HG02610 (cell line): ENCODE measurements around the gene RFX1.
A peak's percentile ranks its signal among the peaks of the same experiment; 100 is the strongest.

Experiments used
- ATAC-seq: cut with Tn5 transposase; IDR thresholded peaks from one replicate; pipeline ENCODE4 v1.9.1; 2021; ENCODE audit warnings: mild to moderate bottlenecking, moderate library complexity; ENCODE audit not compliant: unreplicated experiment

Gene RFX1

GRCh38 chr19:13996928-13997630 lies 9.0 kb downstream of the RFX1 start:
- no peak for ATAC-seq

GRCh38 chr19:13995878-13996765 lies 10.0 kb downstream of the RFX1 start:
- ATAC-seq, result no peak

GRCh38 chr19:13995017-13995728 lies 10.9 kb downstream of the RFX1 start:
- ATAC-seq, result no peak

- no peak for ATAC-seq
Measured at GRCh38 chr19:13993590-13994300, 12.4 kb downstream of the RFX1 start.

- ATAC-seq, result no peak
Measured at GRCh38 chr19:13992025-13992424, 14.1 kb downstream of the RFX1 start.

GRCh38 chr19:13990085-13990484 lies 16.0 kb downstream of the RFX1 start:
- ATAC-seq, result no peak

- ATAC-seq, result no peak
Measured at GRCh38 chr19:13989487-13989886, 16.6 kb downstream of the RFX1 start.

- ATAC-seq, result no peak
Measured at GRCh38 chr19:13987101-13987890, 18.8 kb downstream of the RFX1 start.

GRCh38 chr19:13986348-13986904 lies 19.7 kb downstream of the RFX1 start:
- ATAC-seq, result peak; percentile 78

- peak; percentile 8 for ATAC-seq
Measured at GRCh38 chr19:13985771-13986347, 20.3 kb downstream of the RFX1 start.

GRCh38 chr19:13984875-13985741 lies 21.0 kb downstream of the RFX1 start:
- no peak for ATAC-seq

GRCh38 chr19:13984186-13984585 lies 21.9 kb downstream of the RFX1 start:
- no peak for ATAC-seq

- no peak for ATAC-seq
Measured at GRCh38 chr19:13983213-13983889, 22.8 kb downstream of the RFX1 start.

- no peak for ATAC-seq
Measured at GRCh38 chr19:13982773-13983172, 23.3 kb downstream of the RFX1 start.

- no peak for ATAC-seq
Measured at GRCh38 chr19:13981988-13982501, 24.1 kb downstream of the RFX1 start.

GRCh38 chr19:13981467-13981866 lies 24.7 kb downstream of the RFX1 start:
- ATAC-seq, result no peak

- ATAC-seq, result no peak
Measured at GRCh38 chr19:13981021-13981420, 25.1 kb downstream of the RFX1 start.

GRCh38 chr19:13980340-13980739 lies 25.8 kb downstream of the RFX1 start:
- no peak for ATAC-seq
